CD4-positive, alpha-beta T cell treated with Interleukin-12 subunit alpha and Interleukin-12 subunit beta, for 1 hour (primary cell): ENCODE measurements around the gene LILRA1.
"Not testable (repeated sequence)": the region's sequence is repeated elsewhere in the genome, so short reads cannot be mapped to it uniquely, and the experiment has no call there.

Source experiments
- DNase-seq: peaks from one replicate; pipeline ENCODE4 v3.0.0-alpha.2; 2020

Gene LILRA1

GRCh38 chr19:54578268-54578667 is 15.2 kb upstream of the LILRA1 start:
- not testable (repeated sequence) for DNase-seq

GRCh38 chr19:54586397-54586796 is 7.0 kb upstream of the LILRA1 start:
- no peak for DNase-seq

- no peak for DNase-seq
Measured at GRCh38 chr19:54587026-54587425, 6.4 kb upstream of the LILRA1 start.

- DNase-seq = not testable (repeated sequence)
Measured at GRCh38 chr19:54593931-54594626, 647 bp downstream of the LILRA1 start.

- no peak for DNase-seq
Measured at GRCh38 chr19:54594737-54595136, 1.3 kb downstream of the LILRA1 start.

GRCh38 chr19:54595680-54596436 is 2.4 kb downstream of the LILRA1 start:
- not testable (repeated sequence) for DNase-seq

GRCh38 chr19:54600212-54600611 is 6.8 kb downstream of the LILRA1 start:
- no peak for DNase-seq

- DNase-seq = no peak
Measured at GRCh38 chr19:54606230-54606629, 12.8 kb downstream of the LILRA1 start.

- DNase-seq = no peak
Measured at GRCh38 chr19:54606891-54607784, 13.7 kb downstream of the LILRA1 start.

- no peak for DNase-seq
Measured at GRCh38 chr19:54607785-54608150, 14.3 kb downstream of the LILRA1 start.

GRCh38 chr19:54608205-54608604 is 14.8 kb downstream of the LILRA1 start:
- no peak for DNase-seq

- DNase-seq = no peak
Measured at GRCh38 chr19:54608792-54609191, 15.4 kb downstream of the LILRA1 start.

GRCh38 chr19:54609356-54609791 is 15.9 kb downstream of the LILRA1 start:
- no peak for DNase-seq

- DNase-seq = no peak
Measured at GRCh38 chr19:54612428-54612827, 19.0 kb downstream of the LILRA1 start.

- no peak for DNase-seq
Measured at GRCh38 chr19:54614726-54615125, 21.3 kb downstream of the LILRA1 start.

- DNase-seq = no peak
Measured at GRCh38 chr19:54616057-54616456, 22.6 kb downstream of the LILRA1 start.

GRCh38 chr19:54616821-54617560 is 23.6 kb downstream of the LILRA1 start:
- DNase-seq = no peak

- no peak for DNase-seq
Measured at GRCh38 chr19:54620464-54620863, 27.0 kb downstream of the LILRA1 start.

- DNase-seq = no peak
Measured at GRCh38 chr19:54622431-54622830, 29.0 kb downstream of the LILRA1 start.

GRCh38 chr19:54624234-54624633 is 30.8 kb downstream of the LILRA1 start:
- not testable (repeated sequence) for DNase-seq

- not testable (repeated sequence) for DNase-seq
Measured at GRCh38 chr19:54624934-54625730, 31.7 kb downstream of the LILRA1 start.

- no peak for DNase-seq
Measured at GRCh38 chr19:54626757-54627156, 33.3 kb downstream of the LILRA1 start.
